NCI-H2107 (cell line): Measurements from ENCODE around the gene SLC19A2.

Experiments used
- DNase-seq: peaks from one replicate; lab custom pipeline; 2025; lab: John Stamatoyannopoulos, UW

SLC19A2 gene

DNA sequence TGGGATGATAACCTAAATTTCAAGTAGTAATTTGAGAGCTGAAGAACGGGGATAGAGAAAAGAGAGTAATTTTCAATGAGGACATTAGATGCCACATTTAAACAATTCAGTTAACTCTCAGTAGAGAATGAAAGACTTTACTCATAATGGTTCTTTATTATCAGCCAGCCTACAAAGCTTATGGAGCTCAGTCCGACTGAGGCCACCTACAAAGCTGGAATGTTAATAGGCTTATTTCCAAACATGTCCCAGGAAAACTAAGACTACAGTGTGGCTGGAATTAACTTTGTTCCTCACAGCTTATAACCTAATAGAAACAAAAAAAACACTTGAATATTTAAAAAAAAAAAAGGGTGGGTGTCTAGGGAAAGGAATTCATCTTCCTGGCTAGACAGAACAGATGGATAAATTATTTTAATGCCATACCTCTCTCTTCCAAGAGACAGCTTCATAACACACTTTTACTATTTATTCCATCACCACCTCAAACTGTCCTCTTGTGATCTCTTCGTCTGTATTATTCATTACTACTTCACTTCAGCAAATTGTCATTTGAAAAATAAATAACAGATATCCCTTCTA is 9.8 kb downstream of the SLC19A2 start:
- DNase-seq = no peak

DNA sequence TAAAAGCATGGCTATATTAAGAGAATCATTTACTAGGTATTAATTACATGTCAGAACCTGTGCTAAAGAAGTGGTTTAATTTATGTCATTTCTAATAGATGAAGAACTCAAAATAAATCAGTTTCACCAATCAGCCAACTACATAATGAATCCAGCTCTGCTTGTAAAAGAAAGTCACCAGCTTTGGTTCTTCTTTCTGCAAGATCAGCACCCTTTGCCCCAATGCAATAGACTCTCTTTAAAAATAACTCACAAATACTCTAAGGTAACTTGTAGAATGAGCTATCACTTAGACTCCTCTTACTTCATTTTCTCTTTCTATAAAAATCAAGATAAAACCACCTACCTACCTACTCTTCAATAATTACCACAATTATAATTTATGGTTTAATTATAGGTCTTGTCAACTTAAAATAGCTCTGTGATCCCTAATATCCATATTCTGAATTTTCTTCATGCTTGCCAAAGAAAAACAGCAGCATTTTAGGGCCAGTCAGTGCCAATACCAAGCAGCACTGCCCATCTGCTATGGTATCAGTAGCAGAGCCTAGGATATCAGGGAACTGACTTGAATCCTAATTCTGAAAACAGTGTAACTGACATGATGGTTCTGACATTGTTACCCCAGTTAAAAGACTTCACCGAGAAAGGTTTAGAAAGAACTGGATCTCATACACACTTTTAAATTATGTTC is 11.3 kb downstream of the SLC19A2 start:
- DNase-seq = no peak

DNA sequence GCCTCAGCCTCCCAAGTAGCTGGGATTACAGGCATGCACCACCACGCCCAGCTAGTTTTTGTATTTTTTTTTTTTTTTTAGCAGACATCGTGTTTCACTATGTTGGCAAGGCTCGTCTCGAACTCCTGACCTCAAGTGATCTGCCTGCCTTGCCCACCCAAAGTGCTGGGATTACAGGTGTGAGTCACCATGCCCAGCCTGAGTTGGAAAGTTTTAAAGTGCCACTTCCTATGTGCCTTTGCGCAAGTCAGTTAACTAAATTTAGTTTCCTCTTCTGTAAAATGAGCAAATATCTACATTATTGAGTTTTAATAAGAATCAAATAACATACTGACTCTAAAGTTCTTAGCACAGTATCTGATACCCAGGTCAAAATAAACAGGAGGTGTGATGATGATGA is 12.4 kb downstream of the SLC19A2 start:
- no peak for DNase-seq

DNA sequence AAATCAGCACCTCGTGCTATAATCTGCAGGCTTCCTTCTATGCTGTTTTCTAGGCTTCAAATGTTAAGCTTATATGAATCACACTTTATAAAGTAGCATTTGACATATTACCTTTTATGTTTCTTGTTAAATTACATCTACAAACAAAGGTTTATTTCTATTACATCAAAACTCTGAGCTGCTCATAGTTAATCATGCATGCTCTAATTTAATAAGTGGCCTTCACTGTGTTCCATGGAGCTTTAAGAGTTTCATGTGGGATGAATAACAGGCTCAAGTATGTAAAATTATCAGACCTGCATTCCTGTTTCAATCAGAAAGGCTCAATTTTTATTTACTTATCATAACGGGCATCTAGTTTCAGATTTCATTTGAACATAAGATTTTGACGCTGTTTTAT is 13.0 kb downstream of the SLC19A2 start:
- no peak for DNase-seq

DNA sequence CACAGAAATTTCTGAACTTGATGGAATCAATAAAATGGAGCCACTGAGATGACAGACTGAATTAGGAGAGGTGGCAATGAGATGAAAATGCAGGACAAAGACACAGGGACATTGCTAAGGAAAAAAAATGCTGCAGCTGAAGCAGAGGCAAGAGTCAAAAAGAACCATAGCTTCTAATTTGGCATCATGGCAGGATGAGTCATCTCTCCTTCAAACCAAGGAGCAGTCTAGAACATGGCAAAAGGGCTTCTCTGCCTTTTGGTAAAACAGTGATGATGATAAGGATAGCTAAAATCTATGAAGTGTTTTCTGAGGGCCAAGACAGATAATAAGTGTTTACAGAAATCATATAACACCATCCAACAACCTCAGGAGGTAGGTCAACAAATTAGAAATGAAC is 16.8 kb downstream of the SLC19A2 start:
- no peak for DNase-seq

DNA sequence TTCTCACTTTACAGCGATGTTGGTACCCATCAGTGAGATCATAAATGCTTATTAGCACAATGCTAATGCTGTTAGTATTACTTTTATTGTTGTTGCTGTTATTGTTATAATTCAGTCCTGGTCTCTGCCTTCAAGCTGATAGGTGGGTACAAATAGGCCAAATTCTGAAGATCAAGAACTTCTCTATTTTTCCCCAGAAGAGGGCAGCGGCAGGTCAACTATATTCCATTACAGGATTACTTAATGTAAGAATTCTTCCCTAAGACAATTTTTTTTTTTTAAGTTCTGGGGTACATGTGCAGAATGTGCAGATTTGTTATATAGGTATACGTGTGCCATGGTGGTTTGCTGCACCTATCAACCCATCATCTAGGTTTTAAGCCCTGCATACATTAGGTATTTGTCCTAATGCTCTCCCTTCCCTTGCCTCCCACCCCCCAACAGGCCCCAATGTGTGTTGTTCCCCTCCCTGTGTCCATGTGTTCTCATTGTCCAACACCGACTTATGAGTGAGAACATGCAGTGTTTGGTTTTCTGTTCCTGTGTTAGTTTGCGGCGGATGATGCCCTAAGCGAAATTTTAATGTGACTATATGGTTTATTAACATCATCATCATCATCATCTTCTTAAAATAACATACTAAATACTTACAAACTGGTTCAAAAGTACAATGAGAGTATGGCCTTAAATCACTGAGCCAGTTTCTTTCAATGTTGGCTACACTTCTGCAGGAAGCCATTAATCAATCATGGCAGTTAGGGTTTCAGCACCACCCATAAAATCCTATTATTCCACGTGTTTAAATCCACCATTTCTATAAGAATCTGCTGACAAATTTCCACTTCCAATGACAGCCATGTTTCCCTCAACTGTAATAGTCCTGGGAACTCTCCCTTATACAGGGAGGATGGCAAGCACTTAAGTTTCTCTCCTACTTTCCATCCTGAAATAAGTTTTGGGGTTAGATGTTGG is 19.2 kb downstream of the SLC19A2 start:
- DNase-seq = no peak

DNA sequence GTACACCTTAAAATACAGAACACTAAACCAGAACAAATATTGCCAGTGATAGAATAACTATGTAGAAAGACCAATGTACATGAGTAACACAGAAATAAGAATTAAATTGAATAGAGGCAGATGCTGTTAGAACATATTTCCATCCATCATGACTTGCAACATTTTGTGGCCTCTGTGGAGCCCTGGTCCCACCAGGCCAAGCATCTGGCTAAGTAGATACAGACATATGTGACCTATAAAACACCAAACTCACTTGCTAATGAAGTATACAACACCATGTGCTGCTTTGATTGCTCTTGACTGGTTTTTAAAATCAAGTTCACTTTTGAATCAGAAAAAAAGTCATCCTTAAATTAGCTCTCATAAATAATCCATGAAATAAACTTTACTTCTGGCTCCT is 20.5 kb downstream of the SLC19A2 start:
- no peak for DNase-seq

DNA sequence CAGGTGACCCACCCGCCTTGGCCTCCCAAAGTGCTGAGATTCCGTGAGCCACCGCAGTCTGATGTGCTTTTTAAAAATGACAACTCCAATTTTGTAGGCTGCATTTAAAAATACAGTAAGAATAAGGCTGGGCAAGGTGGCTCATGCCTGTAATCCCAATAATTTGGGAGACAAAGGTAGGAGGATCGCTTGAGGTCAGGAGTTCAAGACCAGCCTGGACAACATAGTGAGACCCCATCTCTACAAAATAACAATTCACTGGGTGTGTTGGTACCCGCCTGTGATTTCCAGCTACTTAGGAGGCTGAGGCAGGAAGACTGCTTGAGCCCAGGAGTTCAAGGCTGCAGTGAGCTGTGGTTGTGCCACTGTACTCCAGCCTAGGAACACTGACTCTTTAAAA is 23.4 kb downstream of the SLC19A2 start:
- no peak for DNase-seq

DNA sequence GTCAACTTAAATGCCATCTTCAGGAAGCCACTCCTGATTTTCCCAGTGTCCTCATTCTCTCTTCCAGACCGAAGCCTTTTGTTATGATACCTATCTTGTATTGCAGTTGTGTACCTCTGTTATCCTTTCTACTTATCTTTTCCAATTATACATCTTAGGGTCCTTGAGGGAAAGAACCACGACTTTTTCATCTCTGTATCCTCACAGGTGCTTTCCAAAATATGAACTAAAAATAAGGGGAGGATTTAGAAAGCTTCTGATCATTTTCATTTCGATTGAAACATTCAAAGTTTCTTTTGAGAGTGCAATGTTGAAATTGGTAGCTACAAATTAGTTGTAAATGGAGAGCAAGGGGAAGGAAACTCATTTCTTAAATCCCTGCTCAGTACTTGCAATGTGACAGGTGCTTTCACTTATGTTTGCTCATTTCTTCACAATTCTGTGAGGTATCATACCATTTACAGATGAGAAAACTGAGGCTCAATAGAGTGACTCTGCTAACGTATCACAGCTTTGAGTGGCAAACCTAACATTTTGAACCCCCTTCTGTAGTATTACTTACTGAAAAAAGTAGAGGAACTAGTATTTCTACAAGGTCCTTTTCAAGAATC is 24.2 kb downstream of the SLC19A2 start:
- no peak for DNase-seq

DNA sequence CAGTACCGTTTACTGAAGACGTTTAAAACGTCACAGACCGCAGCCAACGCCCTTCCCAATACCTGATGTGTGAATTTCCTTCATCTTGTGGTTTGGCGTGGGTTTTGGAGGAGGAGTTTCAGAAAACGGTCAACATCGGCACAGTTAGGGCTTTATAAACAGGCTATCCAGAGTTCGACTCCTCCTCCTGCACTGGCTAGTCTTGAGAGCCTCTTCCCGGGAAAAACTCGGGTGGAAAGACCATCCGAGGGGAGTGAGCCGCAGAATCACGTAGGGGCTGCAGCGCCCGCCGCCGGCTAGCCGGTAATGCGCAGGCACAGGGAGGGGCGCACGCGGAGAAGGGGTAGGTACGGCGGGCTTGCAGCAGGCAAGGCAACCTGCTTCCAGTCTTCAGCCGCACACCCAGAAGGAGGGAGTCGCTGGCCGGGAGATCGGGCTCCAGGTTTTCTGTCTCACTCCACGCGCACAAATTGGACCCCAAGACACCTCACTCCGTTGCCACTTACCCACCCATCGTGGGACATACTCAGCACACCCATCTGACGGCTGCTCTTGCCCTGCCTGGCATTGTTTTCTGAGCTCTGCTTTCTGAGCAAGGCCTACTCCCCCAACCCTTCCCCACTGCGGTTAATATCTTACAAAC is 25.4 kb downstream of the SLC19A2 start:
- no peak for DNase-seq

DNA sequence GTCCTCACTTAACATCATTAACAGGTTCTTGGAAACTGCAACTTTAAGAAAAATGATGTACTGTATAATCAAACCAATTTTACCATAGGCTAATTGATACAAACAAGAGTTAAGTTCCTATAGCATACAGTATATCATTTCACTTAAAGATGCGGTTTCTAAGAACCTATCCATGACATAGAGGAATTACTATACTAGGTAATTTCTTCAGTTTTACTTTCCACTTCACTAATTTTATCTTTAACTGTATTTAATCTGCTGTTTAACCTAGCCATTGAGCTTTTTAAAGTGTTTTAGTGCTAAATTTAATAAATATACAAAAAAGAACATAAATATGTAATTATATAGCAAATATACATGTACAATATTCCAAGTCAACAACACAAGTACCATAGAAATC is 28.3 kb downstream of the SLC19A2 start:
- no peak for DNase-seq

DNA sequence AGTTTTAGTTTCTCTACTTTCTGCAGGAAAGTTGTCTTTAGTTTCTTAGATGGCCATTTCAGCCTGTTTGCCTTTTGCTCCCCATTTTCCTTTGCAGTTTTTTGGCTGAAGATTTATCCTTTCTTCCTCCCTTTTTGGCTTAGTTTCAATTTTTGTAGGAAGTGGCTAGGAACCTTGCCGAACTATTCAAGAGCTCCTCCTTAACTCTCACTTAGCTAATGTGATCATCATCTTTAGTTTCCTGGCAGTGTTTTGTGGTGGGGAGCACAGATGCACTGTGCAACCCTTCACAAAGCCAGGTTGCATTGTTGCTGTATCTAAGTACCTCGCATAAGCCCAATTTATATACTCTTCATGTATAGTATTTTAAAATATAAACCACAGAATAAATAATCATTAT is 29.7 kb downstream of the SLC19A2 start:
- DNase-seq = no peak

DNA sequence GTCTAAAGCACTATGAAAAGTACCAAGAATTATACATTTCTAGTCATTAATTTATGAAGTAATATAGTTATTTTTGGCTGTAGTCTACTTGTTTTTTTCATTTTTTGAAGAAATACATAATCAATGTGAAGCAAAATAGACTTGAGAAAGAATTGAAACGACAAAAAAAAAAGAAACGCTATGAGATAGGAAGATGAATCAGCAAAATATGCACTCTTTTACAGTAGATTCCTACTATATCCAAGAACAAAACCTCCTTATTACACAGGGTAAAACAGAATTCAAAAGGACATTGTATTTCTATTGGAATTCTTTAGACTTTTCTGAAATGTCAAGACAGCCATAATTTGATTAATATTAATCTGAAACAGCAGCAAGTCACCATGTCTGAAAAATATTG is 32.8 kb downstream of the SLC19A2 start:
- no peak for DNase-seq

DNA sequence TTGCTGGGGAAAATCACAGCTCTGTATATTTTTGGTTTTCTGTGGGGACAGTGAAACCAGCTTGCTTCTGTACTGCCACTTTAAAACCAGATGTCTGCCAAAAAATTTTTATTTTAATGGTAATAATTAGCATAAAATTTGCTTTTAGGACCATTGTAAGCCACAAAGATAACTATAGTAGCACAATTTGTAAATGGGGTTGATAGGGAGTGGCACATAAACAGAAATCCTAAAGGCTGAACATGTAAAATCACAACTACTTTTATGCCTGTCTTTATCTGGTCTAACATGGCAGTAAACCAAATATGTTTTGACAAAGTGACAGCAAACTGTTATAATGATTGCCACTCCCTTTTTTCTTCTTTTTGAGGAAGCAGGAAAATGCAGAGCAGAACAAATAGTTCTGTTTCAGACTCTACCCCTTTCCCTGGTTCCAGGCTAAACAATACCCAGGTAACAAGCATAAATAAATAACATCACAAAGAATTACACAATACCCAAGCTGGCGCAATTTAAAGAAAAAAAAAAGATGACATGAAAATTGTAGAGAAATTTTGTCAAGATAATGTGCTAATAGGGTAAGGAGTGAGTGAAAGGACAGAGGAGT is 34.4 kb downstream of the SLC19A2 start:
- DNase-seq = no peak

DNA sequence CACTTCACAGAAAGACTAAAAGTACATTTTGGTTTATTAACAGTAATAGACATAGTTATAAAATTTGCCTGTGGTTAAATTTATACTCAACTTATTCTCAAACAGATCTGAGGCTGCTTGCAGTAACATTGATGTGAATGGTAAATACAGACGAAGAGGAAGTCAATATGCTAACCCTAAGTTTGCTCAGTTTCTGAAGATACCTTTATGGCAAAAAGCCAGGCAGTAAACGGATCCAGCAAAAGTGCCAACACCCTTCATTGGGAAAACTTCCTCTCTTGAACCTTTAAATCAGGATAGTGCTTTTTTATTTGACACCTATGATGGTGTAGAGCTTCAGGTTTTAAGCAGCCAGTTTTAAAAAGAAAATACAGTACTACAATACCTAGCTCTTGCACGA is 41.8 kb downstream of the SLC19A2 start:
- DNase-seq = no peak

DNA sequence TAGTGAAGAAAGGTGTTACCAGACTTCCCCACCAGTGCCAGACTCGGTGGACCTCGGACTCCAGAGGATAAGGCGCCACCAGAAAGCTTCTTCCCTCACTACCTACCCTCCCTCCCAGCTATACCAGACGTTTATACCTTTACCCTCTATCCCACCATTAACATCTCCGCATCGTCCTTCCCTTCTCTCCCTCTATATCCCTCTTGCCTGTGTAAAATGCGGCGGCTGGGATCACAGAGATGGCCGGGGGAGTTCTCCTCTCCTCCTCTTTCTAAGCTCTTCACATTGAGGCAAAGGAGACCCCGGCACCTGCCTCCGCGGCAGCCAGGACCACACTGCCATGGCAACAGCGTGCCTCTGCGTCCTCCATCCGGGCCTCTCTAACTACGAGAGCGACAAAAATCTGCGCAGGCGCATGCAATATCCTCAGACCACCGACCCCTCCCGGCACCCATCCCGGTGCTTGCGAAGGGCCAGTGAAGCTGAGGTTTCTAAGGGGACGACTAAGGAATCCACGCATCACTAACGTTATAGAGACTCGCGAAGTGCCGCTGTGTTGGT is 58.6 kb downstream of the SLC19A2 start, which contains the start of gene CCDC181:
Gene CCDC181 (minus strand): TSS at position 394 of the 561 bp plus-strand sequence. CDS start 2,547 bp downstream, outside the sequence.
- peak; percentile 83 for DNase-seq

DNA sequence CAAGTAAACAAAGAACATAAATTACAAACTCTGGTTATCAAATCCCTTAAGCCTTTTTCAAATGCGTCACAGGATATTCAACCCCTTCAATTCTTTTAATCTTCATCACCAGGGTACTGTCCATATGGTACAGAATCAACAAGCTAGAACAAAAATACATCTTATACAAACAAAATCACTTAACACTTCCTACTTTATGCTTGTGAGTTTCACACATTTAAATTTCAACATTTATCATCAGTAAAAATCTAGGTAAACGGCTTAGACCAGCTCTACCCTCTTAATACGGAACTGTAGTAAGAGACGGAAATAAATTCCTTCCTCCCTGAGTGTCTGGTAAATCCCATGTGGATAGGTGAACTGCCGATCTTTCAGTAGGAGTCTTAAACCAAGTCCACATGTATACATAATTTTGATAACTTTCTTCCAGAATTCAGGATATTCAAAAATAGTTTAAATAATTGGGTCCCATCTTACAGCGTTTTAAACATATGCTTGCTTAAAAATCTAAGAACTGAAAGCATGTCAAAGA is 59.5 kb downstream of the SLC19A2 start:
- DNase-seq = no peak

DNA sequence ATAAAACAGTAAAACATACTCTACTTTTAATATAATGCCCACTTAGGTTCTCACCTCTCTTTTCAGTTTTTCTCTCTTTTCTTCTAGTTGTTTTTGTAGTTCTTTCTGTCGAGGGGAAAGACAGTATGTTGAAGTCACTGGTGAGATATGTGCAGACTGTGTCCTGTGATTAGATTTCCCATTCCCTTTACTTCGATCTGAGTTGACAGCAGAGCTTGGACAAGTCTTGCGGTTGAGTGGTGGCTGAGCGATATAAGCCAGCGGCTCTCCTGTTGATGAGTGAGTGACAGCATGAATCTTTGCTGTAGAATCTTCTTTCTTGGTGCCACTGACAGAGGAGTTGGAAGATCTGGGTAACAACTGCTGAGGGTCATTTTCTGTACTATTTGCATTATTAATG is 64.4 kb downstream of the SLC19A2 start:
- no peak for DNase-seq

DNA sequence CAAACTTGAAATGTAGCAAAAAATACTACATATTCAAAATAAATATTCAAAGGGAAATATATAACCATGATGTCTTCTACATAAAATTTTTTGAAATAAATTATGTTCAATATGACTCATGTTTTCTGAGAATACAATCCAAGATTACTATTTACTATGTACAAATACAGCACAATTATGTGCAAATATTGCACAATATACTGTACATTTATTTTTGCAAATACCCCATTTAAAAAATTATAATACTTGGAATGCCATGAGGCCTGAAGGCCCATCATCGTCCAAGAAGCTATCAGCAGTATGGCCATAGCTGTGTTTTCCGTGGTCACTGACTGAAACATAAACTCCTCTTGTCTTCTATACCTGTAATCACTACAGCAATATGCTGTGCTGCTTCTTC is 70.8 kb downstream of the SLC19A2 start:
- no peak for DNase-seq
